Body of pancreas (tissue), 4 donors: ENCODE measurements around the gene DLG2.

Experiments
- CTCF ChIP-seq, 7 experiments: fragments of 450-650 bp in 4 of 7; fragments of 200-600 bp in 3 of 7; sonication (generic) in 3 of 7; IDR thresholded peaks; one replicate each; pipeline ENCODE4 v1.5.1; 2016 to 2019; ENCODE audit warnings: antibody characterized with exemption in 7 of 7
- POLR2A ChIP-seq, 3 donors: fragments of 450-650 bp; IDR thresholded peaks; one replicate each; pipeline ENCODE4 v1.6.1; 2016; ENCODE audit warnings: antibody characterized with exemption in 3 of 3, mild to moderate bottlenecking in 2 of 3

GRCh38 chr11:85541683-85542082 lies 85.5 kb downstream of the DLG2 start:
- TF ChIP-seq POLR2A (IDR thresholded peaks at IDR 0.05) (no peak), CTCF (IDR thresholded peaks at IDR 0.05) (no peak)
